HG03135 (cell line): ENCODE results near the gene TBC1D8.
A peak's percentile ranks its signal among the peaks of the same experiment; 100 is the strongest.

Experiments
- ATAC-seq: cut with Tn5 transposase; IDR thresholded peaks from one replicate; pipeline ENCODE4 v1.9.1; 2021; ENCODE audit warnings: mild to moderate bottlenecking, moderate library complexity; ENCODE audit not compliant: unreplicated experiment

The TBC1D8 gene

DNA sequence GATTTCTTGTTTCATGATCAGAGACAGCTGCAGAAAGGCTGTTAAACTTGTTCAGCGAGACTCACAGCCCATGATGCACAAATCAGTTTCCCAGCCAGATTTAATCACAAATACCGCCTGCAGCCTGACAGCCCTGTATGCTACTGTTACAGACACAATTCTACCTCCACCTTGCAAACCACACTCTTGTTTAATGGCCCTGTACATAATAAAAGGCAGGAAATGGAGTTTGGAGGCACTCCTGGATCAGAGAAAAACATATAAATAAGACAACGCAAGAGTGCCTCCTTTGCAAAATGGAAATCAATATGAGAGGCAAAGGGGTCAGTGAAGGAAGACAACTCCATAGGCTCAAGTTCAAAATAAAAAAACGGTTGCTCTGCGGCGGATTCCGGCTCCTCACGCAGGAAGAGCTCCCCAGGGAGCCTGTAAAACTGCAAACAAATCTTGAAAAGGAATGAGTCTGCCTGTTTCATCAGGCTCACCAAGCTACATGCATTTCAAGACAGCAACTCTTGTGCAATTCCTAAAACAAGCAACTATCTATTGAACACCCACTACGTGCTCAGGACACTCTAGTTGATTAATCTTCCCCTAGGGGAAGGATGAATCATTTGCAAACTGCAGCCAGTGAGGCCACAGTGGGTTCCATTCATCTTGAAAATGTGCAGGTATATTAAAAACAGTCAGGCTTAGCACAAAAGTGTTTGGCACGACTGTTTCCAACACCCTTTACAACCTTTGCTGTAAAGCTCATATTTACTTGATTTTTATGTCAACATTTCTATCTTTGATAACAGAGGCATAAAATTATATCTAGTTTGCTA is 37.5 kb downstream of the TBC1D8 start:
- ATAC-seq = no peak

- no peak for ATAC-seq
Observed at GRCh38 chr2:101112772-101113157, 38.4 kb downstream of the TBC1D8 start.

DNA sequence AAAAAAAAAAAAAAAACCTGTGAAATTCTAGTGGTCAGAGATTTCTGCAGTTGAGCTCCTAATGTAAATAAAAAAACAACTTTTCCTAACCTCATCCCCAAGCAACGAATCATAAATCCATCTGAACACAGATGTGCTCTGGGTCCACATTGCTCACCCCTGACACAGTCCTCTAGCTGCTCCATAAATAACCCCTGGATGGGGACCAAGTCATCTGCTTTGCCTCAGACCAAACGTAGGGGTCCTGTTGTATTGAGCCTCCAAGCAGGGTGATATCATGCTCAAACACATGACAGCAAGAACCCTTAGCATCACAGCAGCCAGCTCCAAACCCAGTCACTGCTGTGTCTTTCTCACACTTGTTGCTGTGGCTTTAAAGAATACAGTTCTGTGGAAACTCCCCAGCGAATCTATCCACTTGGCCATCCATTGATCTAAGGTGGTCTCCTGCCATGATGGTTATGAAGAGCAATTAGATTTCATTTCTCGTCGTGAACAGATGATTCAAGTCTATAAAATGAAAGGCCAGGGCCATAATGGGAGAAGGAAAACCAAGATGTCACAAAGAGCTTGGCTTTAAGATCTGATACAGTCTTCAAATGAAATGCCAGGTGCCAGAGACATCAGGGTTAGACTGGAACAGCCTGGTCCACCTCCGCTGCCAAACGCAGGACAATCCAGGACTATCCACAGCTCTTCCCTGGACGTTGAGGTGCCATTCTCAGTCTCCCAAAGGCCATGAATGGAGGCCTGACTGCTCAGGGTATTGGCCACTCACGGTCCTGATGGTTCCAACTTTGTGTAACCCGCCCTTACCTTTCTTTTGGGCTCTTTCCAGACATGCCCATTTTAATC is 39.0 kb downstream of the TBC1D8 start:
- ATAC-seq = no peak

GRCh38 chr2:101111262-101111838 is 39.8 kb downstream of the TBC1D8 start:
- ATAC-seq = no peak

- no peak for ATAC-seq
Observed at GRCh38 chr2:101109451-101110118, 41.6 kb downstream of the TBC1D8 start.

- ATAC-seq = no peak
Observed at GRCh38 chr2:101108357-101108756, 42.8 kb downstream of the TBC1D8 start.

DNA sequence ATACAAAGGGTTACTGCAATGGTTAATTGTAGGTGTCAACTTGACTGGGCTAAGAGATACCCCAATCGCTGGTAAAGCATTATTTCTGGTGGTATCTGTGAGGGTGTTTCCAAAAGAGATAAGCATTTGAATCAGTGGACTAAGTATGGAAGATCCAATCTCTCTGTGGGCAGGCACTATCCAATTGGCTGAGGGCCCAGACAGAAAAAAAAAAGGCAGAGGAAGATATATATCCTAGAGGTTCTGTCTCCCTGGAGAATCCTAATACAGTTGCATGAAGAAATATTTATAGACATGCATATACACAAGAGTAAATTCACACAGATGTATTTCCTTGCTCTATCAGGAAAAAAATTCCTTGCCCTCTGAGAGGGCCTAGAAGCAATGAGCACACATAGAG is 43.9 kb downstream of the TBC1D8 start:
- no peak for ATAC-seq

DNA sequence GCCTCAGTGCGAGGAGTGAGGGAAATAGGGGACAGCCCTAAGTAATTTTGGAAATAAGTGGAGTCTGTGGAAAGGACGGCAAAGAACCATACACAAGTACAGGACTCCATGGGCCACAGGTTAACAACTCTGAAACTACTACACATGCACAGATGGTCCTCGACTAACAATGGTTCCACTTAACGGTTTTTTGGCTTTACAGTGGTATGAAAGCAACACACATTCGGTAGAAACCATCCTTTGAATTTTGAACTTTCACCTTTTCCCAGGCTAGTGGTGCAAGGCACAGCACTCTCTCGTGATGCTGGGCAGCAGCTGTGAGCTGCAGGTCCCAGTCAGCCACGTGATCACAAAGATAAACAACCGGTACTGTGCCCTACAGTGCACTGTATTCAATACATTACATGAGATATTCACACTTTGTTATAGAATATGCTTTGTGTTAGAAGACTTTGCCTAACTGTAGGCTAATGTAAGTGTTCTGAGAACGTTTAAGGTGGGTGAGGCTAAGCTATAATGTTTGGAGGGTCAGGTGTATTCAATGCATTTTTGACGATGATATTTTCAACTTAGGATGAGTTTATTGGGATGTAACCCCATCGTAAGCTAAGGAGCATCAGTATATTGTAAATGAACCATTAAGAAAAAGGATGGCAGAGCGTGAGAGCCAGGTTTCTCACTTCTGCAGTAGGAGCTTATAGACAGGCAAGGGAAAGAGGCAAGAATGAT is 44.6 kb downstream of the TBC1D8 start:
- no peak for ATAC-seq

DNA sequence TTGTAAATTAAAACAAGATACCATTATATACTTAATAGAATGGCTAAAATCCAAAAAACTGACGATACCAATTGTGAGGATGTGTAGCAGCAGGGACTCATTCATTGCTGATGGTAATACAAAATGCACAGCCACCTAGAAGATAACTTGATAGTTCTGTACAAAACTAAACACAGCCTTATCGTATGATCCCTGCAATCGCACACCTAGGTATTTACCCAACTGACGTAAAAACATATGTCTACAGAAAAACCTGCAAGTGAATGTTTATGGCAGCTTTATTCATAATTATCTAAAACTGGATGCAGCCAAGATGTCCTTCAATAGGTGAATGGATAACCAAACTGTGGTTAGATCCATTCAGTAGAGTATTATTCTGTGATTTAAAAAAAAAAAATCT is 45.5 kb downstream of the TBC1D8 start:
- no peak for ATAC-seq

DNA sequence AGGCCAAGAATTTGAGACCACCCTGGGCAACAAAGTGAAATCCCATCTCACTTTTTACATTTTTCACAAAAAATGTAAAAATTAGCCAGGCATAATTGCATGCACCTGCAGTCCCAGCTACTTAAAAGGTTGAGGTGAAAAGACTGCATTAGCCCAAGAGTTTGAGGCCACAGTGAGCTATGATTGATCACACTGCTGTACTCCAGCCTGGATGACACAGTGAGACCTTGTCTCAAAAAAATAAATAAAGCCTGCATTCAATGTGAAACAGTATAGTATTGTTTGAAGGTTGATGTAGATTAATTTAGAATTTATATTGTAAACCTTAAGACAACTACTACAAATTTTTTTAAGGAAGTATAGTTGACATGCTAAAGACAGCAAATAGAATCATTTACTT is 53.5 kb downstream of the TBC1D8 start:
- no peak for ATAC-seq

DNA sequence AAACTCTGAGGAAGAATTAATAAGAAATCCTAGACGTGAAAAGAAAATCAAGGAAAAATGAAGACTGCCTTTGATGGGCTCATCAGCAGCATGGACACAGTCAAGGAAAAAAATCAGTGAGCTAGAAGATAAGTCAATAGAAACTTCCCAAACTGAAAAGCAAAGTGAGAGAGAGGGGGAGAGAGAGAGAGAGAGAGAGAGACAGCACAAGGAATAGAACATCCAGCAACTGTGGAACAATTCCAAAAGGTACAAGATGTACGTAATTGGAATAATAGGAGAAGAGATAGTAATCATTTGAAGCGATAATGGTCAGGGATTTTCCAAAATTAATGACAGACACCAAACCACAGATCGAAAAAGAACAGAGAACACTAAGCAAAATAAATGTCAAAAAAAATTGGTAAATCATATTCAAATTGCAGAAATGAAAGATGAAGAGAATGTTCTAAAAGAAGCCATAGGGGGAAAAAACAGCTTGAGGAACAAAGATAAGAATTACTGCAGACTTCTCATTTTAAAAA is 54.5 kb downstream of the TBC1D8 start:
- no peak for ATAC-seq

- ATAC-seq = no peak
Observed at GRCh38 chr2:101094351-101094750, 56.8 kb downstream of the TBC1D8 start.

- ATAC-seq = no peak
Observed at GRCh38 chr2:101089942-101090799, 61.0 kb downstream of the TBC1D8 start.

- ATAC-seq = peak; percentile 90
Observed at GRCh38 chr2:101089419-101089818, 61.8 kb downstream of the TBC1D8 start.

- ATAC-seq = no peak
Observed at GRCh38 chr2:101087638-101088037, 63.5 kb downstream of the TBC1D8 start.

- ATAC-seq = no peak
Observed at GRCh38 chr2:101083613-101084012, 67.6 kb downstream of the TBC1D8 start.

GRCh38 chr2:101082998-101083397 is 68.2 kb downstream of the TBC1D8 start:
- ATAC-seq = no peak

GRCh38 chr2:101081375-101081907 is 69.7 kb downstream of the TBC1D8 start:
- no peak for ATAC-seq
